Stimulated activated CD8-positive, alpha-beta memory T cell treated with anti-CD3 and anti-CD28 coated beads, Interleukin-2, amount 100 ng/mL, for 1 hour (primary cell): ENCODE data around the gene GSTO2.

Source experiments
- DNase-seq, 2 donors: peaks; one replicate each; pipeline ENCODE4 v3.0.0-alpha.2; 2020; ENCODE audit warnings: low read depth in 2 of 2

The GSTO2 gene

DNA sequence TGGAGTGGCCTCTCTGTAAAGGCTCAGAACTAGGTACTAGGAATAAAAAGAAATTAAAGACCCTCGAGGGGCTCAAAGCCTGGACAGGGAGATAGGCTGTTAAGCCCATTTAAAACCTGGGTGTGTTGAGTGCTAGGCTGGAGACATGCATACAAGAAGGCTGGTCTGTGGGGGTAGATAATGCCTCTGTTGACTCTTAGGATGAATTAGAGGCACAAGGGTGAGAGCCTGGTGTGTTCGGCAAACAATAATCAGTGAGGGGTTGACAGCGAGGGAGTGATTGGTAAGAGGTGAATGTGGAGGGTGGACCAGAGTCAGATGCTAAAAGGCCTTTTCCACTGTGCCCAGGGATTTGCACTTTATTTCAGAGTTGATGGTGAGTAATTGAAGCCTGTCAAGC lies 12.7 kb downstream of the GSTO2 start:
- DNase-seq, result no peak

DNA sequence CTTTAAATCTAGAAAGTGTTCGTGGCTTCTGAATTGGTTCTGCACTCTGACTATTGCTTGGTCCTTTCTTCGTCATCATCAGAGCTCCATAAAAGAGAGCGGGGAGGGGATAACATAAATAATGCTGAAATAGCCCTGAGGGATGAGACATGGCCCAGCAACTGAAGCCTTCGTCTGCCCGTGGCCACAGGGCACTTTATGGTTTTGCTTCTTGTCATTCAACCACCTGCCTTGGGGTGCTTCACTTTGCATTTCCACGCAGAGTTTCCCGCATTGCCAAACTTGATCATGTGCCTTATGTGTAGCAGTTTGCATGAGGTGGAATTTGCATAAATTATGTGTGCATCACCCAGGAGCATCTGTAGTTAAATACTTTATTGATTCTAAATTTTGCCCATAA lies 15.9 kb downstream of the GSTO2 start:
- DNase-seq, result no peak

DNA sequence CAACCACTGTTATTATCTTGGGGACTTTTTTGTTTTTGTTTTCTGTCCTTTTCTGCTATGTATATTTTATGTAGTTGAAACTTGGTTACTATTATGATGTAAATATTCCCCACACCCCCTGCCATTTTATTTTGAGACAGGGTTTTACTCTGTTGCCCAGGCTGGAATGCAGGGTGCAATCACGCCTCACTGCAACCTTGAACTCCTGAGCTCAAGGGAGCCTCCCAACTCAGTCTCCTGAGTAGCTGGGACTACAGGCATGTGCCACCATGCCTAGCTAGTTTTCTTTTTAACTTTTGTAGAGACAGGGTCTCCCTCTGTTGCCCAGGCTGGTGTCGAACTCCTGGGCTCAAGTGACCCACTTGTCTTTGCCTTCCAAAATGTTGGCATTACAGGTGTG lies 18.0 kb downstream of the GSTO2 start:
- DNase-seq, result no peak

DNA sequence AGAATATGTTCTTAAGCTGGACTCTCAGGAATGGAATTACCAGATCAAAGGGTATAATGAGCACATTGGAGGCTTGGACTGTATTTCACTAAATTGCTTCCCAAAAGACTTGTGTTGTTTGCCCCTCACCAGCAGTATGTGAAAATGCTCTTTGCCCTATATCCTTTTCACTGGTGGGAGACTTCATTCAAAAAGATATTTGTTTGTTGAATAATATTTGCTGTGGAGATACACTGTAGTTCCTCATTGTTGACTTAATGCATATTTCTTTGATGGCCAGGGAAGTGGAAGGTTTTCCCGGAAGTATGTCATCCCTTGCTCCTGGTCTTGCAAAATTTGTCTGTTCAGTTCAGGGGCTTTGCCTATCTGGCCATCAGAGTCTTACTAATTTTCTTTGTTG lies 19.4 kb downstream of the GSTO2 start:
- no peak for DNase-seq

DNA sequence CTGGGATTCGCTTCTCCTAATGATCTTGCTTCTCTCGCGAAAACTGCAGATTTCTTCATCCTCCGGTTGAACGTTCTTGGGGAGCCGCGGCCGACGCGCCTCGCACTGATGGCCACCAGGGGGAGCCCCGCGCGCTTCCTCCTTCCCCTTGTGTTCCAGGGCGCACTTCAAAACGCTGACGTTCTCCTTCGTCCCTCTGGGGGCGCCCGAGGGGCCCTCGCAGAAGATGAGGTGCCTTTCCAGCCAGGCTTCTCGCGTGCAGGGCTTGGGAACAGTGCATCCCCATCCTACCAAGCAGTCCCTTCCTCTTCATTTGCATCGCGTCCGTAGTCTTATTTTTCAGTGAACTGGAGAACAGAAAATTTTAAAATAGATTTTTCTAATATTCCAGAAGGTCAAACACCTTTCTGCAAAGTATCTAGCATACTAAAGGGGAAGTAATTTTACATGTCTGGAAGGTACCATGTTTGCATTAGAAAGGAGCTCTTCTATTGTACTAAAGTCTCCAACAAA lies 22.5 kb downstream of the GSTO2 start:
- DNase-seq, result peak; percentile 77 to 80

DNA sequence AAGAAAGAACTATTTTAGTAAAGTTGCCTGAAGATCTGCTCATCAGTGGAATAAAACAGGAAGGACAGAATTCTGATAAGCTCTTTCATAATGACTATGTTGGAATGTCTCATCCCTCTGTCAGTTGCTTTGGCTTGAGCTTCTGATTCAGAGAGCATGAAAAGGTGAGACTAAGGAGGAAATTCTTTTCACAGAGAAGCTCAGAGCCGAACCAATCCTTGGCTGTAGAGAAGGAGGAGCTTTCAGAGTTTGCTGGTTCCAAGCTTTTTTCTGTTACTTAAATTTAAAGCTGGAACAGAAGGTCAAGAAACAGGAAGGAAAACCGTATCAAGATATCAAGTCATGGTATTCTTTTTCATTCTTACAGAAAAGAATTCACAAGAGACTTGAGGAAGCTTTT lies 24.0 kb downstream of the GSTO2 start:
- DNase-seq, result no peak

DNA sequence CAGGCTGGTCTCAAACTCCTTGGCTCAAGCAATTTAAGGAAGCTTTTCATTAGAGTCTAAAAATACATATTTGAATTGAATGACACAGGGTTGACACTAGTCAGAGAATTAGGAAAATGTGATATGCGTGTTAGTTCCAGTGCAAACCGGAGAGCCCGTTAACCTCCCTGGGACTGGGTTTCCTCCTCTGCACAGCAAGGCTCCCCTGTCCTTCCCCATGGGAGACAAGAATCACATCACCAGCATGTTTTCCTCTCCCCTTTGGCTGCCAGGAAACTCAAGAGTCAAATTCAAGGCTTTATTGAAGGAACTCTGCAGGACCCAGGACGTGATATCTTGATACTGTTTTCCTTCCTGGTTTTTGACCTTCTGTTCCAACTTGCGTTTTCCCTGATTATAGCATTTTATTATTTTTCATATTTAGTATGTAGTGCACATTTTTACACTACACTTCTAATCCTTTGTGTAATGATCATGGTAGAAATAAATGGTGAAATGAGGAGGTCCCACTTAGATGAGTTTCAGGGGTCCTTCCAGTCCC lies 24.9 kb downstream of the GSTO2 start:
- DNase-seq, result no peak

DNA sequence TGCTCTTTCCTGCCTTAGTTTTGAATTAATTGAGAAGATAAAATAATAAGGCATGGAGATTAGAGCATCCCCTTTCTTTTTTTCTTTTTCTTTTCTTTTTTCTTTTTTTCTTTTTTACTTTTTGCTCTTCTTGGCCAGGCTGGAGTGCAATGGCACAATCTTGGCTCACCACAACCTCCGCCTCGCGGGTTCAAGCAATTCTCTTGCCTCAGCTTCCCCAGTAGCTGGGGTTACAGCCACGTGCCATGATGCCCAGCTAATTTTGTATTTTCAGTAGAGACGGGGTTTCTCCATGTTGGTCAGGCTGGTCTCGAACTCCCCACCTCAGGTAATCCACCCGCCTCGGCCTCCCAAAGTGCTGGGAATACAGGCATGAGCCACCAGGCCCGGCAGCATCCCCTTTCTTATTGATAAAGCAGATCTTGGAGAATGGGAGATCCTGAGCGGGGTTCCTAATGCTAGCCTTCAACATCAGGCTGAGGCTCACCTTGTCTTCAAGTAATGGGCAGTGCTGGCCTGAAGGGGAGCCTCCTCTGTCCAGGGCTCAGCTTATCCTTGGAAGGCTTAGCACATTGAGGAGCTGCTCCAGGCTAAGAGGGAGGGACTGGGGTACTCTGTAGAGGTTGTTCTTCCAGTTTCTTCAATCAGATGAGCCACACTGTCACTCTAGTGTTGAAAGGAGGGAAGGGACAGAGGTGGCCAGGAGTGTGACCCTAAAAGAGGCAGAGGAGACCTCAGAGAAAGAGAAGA lies 27.9 kb downstream of the GSTO2 start:
- no peak for DNase-seq

DNA sequence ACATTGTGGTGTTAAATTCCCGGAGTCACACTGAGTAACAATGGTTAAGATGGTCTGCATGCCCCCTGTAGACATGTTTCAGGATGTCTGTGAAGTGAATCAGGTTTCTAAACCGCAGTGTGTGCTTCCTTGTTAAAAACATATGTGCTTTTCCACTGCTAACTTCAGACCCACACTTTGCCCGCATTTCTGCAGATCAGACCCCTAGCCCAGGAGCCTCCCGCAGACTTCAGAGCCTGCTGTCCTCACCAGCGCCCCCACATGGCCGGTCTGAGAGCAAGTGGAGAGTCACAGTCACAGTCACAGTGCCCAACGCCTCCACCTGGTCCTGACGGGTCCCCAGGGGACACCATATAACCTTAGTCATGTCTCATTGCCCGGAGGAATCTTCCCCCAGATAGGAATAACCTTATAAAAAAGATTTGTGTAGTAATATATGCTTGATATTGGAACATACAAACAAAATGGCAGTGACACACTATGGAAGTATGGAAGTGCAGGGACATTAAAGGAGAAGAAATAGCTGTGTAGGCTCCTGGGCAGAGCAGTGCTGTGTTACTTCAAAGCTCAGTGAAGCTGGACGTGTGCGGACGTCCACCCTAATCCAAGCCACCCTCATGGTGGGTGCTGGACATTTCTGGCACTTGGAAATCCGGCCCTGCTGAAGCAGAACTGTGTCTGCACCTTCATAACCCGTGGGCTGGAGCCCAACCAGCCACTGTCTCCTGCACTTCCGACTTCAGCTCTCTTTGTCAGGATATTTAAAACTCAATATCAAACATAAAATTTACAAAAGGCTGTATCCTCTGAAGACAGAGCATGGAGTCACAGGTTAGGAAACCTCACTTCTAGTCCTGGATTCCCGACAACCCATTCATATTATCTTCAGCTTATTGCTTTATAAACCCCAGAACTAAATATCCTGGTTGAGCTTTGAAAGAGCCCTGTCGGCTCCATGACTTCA lies 29.0 kb downstream of the GSTO2 start:
- DNase-seq, result no peak

DNA sequence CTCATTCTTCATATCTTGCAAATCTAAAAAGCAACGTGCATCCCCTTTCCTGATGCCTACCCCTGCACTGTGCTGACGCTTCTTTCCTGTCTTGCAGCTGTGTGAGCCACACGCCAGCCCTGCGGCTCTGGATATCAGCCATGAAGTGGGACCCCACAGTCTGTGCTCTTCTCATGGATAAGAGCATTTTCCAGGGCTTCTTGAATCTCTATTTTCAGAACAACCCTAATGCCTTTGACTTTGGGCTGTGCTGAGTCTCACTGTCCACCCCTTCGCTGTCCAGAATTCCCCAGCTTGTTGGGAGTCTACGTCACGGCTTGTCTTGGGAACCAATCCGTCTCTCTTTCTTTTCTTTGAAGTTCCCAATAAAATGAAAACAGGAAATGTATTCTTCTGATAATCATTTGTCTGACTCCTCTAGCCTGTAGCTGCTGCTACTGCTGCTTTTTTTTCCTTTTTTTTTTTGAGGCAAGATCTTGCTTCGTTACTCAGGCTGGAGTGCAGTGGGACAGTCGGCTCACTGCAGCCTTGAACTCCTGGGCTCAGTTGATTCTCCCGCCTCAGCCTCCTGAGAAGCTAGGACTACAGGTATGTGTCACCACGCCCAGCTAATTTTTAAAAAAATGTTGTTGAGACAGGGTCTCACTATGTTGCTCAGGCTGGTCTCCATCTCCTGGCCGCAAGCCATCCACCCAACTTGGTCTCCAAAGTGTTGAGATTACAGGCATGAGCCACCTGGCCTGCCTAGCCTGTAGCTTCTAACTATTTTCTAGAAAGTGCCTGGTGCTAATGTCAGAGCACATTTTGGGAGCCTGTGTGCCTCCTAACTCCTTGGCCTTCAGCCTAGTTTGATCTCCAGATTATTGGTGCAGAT lies 30.3 kb downstream of the GSTO2 start:
- no peak for DNase-seq

DNA sequence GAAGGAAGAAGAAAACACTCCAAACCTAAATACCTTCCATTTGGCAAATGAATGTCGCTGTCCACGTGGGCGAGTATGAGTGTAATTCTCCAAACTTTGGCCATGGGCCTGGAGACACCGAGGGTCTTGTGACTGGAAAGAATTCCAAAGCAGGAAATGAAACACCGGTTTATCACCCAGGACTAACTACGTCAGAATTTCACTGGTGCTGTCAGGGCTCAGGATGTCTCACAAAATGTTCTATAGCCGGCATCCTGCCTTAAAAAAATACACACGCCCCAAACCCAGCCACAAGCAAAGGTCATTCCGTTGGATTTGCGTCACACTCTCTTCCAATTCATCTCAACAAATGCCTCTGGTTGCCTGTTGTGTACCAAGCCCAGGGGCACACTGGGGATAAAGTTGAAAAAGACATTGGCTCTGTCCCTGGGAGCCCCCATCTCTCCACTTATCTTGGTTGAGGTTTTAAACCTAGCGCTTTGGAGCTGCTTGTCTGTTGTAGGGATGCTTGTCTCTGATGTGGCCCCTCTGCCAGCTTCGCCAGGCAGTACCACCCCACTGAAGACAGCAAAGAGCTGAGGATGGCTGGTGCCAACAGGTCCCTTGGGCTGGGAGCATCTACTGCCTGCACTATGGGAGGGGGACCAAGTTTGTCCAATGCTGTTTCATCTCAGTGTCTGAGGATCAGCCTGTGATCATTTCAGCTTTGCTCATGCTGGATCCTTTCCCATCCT lies 31.2 kb downstream of the GSTO2 start:
- no peak for DNase-seq

DNA sequence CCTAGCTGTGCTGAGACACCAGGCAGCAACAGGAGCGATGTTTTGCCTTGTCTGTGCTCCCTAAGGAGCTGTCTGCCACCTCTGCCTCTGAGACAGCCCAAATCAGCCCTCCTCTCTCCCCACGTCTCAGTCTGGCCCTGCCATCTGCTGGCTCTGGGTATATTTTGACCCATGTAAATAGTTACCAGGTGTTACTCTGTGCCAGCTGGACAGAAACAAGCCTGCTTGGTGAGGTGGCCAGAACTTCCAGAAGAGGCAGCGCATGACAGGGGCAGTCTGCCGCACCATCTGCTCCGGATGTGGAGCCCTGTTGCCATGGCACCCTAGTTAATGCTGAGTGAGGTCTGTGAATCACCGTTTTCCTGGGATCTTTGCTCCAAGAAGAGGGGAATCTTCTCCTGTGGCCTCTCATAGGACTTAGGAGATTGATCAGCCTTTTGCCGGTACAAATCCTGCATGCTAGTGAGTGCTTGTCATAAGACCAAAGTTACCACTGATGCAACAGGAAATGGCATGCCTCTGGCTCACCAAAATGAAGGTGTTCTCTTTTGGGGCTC lies 31.8 kb downstream of the GSTO2 start:
- no peak for DNase-seq

DNA sequence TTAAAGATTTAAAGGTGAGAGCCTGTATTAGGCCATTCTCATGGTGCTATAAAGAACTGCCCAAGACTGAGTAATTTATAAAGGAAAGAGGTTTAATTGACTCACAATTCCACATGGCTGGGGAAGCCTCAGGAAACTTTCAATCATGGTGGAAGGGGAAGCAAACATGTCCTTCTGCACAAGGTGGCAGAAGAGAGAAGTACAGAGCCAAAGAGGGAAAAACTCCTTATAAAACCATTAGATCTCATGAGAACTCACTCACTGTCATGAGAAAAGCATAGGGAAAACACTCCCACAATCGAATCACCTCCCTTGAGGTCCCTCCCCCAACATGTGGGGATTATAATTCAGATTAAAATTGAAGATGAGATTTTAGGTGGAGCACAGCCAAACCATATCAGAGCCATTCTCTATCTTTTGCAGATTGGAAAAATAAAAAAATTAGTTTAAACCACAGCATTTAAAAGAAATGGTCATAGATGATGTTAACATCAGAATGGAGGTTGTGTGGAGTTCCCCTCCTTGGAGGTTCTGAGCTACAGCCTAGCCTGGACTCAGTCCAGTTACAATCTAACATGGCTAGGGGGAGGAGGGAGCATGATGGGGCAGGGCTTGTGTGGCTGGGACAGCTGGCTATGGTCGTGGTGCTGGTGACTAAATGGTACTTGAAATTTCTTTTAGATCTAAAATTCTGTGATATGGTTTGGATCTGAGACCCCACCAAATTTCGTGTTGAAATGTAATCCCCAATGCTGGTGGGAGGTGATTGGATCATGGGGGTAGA lies 33.1 kb downstream of the GSTO2 start:
- no peak for DNase-seq

DNA sequence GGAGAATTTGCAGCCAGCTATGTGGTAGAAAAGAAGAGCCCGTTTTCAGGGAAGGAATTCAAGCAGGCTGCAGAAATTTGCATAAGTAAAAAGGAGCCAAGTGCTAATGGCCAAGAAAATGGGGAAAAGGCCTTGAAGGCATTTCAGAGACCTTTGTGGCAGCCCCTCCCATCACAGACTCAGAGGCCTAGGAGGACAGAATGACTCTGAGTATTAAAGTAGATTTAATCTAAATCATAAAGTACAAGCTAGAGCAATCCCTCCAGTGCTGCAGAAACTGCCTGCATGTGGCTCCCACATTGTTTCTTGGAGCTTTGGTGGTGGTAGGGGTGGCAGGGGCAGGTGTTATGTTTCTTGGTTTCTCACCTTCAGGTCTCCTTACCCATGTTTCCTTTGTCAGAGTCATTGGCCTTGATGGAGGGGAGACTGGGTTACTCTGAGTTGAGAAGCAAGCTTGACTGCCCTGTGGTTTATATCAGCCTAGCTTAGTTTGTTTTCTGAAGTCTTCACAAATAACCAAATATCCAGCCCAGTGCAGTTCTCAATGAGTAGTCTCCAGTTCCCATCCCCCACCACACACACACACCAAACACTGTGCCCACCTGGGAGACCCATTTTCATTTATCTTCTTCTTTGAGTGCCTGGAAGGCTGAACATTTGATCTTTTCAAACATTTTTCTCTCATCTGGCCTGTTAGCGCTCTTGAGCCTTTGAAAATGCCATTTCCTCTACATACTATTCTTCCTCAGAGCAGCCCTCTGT lies 34.8 kb downstream of the GSTO2 start:
- DNase-seq, result no peak

DNA sequence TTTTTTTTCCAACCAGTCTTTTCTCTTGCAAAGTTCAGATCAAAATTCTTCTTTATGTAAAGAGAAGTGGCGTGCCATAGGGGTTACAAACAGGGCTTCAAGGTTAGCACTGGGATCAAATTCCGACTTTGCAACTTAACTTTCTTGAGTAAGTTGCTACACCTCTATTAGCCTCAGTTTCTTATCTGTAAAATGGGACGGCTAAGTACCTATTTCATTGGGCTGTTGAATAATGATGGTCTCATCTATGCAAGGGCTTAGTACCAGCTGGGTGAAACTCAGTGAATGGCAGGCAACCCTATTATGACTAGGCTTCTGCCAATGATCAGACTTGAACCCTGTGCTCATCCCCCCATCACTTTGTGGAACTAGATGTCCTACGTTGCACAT lies 35.4 kb downstream of the GSTO2 start:
- DNase-seq, result no peak

DNA sequence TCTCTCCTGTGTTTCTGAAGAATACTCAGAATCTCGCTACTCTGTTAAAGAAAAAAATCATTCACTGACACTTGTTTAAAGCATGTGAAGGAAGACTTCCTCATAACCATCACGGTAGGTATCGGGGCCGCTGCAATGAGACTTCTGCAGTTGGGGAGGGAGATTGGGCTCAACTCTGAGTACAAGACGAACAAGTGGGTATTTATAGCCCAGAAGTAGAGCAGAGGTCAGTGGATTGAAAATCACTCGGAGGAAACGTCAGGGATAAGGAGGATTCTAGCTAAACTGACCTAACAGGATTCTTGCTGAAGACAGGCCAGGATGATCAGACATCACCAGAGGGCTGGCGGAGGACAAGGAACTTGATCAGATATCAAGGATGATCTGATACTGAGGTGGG lies 35.9 kb downstream of the GSTO2 start:
- no peak for DNase-seq

DNA sequence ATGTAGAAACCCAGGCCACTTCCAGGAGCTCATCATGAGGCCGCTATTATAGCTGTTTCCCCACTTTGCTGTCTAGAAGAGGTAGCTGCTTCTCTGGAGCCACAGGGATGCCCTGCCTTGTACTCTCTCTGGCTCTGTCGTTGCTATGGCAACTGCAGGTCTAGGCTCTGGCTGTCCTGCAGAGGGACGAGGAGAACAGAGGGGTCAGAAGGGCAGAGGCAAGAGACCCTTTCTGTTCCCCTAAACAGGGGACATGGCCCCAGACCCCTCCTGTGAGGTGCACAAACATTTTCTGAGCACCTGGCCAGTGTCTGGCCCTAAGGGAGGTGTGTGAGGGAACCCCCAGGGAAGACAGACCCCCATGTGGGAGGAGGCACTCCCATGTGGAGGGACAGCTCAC lies 37.9 kb downstream of the GSTO2 start:
- no peak for DNase-seq

DNA sequence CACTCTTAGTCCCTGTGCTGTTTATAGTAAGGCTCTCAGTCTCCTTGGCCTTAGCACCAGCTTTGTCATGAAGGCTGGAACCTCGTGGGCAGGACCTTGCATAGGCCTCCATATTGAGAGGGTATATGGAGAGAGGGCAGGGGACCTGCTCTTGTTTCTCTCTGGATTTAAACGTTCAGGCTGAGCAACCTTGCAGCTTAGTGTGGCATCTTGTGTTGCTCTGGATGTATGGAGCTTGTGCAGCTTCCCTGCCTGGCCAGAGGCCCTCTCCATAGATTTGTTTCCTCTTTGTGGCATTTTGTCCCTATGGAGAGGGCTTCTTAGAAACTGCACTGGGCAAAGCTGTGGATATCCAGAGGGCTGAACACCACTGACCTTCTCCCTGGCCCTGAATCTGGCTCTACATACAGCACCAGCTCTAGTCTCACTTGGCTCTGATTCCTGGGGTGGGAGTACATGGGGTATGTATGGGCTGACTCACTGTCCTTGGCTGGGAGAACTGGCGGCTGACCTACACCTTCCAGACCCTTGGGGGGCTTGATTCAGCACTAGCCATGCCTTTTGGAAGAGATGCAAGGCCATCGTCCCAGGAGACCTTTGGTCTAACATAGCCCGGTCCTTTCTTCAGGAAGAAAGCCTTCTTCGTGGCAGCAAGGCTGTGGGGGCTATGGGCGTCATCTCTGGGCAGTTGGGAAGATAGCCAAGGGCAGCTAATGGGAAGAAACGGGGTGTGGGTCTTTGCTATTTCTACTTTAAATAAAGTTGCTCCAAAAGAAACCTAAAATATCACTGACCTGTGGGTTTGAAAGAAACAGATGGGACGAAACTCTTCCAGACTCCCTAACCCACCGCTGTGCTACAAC lies 38.8 kb downstream of the GSTO2 start:
- no peak for DNase-seq
